GM12875 (cell line): ENCODE data around the gene GSE1.
"Not testable (repeated sequence)": the region's sequence is repeated elsewhere in the genome, so short reads cannot be mapped to it uniquely, and the experiment has no call there.

Experiments used
- H3K4me3 ChIP-seq: one replicate; pipeline ENCODE4 v1.5.1; 2011; ENCODE audit warnings: low read depth, low read length, control low read depth
- TF ChIP-seq, protein P1 (sequence below): IDR thresholded peaks from 2 replicates; pipeline ENCODE4 v1.5.1; 2011; ENCODE audit warnings: low read depth, mild to moderate bottlenecking, control low read depth, inconsistent platforms, low read length, moderate library complexity, borderline replicate concordance; ENCODE audit not compliant: insufficient read depth

The GSE1 gene

DNA sequence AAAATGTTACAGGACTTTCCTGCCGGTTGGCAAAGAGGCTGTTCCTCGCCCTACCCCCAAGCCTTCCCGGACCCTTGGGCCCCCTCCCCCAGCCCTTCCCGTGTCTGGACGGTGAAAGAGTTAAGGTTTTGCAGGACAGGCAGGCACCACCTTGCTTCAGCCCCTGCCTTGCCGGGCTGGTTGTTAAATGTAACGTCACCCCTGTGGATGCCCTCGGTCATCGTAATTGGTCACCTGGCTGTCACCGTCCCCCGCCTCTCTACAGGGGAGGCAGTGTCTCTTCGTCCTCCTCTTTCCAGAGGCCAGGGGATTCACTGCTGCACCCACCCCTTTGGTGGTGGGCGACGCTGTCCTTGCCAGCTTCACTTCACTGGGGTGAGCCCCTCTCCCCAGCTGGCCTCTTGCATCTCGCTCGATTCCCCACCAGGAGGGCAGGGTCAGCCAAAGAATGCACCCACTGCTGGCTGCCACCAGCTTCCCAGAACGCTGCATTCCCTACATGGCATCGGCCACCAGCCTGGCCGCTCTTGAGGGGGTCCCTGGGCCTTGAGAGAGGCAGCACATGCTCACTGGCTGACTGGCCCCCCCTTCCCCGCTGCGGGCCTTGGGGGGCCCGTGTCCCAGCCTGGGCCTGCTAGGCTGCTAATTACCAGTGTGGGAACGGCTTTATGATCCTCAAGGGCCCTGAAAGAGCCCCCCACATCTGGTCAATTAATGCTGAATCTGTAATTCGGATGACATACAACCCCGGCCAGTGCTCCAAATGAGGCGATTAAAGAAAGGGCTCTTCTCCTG, 25.2 kb upstream of the GSE1 start:
- TF ChIP-seq, protein P1, sequence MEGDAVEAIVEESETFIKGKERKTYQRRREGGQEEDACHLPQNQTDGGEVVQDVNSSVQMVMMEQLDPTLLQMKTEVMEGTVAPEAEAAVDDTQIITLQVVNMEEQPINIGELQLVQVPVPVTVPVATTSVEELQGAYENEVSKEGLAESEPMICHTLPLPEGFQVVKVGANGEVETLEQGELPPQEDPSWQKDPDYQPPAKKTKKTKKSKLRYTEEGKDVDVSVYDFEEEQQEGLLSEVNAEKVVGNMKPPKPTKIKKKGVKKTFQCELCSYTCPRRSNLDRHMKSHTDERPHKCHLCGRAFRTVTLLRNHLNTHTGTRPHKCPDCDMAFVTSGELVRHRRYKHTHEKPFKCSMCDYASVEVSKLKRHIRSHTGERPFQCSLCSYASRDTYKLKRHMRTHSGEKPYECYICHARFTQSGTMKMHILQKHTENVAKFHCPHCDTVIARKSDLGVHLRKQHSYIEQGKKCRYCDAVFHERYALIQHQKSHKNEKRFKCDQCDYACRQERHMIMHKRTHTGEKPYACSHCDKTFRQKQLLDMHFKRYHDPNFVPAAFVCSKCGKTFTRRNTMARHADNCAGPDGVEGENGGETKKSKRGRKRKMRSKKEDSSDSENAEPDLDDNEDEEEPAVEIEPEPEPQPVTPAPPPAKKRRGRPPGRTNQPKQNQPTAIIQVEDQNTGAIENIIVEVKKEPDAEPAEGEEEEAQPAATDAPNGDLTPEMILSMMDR: no peak
- no peak overlapping the region for H3K4me3 ChIP-seq

GRCh38 chr16:85588562-85589503, 24.3 kb upstream of the GSE1 start:
- TF ChIP-seq, protein P1: no peak
- H3K4me3 ChIP-seq: no peak overlapping the region

- H3K4me3 ChIP-seq: no peak overlapping the region
- TF ChIP-seq, protein P1: no peak
Measured at GRCh38 chr16:85589688-85590505, 23.2 kb upstream of the GSE1 start.

DNA sequence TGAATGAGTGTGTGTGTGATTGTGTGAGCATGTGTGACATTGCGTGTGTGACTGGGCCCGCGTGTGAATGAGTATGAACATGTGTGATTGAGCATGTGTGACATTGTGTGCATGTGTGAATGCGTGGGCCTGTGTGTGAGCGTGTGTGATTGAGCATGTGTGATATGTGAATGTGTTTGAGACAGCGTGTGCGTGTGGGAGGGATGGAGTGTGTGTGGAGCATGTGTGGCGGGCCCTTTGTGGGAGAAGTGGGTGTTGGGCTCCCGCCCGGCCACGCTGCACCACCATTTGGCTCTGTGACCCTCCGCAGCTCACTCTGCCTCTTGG, 22.7 kb upstream of the GSE1 start:
- H3K4me3 ChIP-seq: no peak overlapping the region
- TF ChIP-seq, protein P1: no peak

DNA sequence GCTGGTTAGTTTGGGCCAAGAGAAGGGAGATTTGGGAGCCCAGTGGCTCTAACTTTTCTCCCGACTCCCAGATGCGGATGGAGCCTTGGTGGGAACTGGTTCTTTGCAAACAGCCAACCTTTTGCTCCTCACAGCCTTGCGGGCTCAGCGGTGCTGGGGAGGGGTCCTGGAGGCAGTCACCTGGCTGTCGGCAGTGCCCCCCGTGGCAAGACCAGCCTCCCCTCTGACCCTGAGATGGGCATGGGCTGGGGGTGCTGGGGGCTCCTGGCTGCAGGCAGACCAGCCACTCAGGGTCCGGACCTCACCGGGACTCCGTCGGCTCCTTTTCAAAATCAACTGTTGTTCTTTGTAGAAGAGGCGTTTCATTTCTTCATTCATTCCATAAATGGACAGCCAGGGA, 21.7 kb upstream of the GSE1 start:
- TF ChIP-seq, protein P1: no peak

GRCh38 chr16:85592277-85592676, 20.8 kb upstream of the GSE1 start:
- not testable (repeated sequence) for H3K4me3 ChIP-seq

More for the DNA sequence above, 21.7 kb upstream of the GSE1 start:
- no peak overlapping the region for H3K4me3 ChIP-seq
